ENCODE measurements around the gene PRPF31.
"Not testable (repeated sequence)": the region's sequence is repeated elsewhere in the genome, so short reads cannot be mapped to it uniquely, and the experiment has no call there.

Gene PRPF31

DNA sequence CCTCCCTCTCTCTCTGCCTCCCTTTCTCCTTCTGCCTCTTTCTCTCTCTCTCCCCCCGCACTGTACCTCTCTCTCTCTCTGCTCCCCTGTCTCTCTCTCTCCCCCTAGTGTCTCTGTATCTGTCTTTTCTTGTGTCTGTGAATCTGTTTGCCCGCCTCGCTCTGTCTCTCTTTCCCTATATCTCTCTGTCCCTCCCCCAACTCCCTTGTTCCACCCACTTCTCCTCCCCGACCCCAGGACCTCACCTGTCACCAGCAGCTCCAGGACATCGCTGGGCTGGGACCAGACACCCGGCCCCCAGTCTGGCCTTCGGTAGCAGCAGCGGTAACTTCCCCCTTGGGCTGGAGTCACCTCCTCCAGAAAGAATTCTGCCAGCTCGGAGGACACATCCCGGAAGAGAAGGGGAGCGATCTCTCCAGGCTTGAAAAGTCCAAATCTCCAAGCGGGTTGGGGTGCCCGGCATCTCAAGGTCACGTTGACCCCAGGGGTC is 18.9 kb upstream of the PRPF31 start:
- no peak for TF ChIP-seq EZH2phosphoT487 (IDR thresholded peaks at IDR 0.05; ENCODE audit: borderline replicate concordance)
- TF ChIP-seq, protein P1, sequence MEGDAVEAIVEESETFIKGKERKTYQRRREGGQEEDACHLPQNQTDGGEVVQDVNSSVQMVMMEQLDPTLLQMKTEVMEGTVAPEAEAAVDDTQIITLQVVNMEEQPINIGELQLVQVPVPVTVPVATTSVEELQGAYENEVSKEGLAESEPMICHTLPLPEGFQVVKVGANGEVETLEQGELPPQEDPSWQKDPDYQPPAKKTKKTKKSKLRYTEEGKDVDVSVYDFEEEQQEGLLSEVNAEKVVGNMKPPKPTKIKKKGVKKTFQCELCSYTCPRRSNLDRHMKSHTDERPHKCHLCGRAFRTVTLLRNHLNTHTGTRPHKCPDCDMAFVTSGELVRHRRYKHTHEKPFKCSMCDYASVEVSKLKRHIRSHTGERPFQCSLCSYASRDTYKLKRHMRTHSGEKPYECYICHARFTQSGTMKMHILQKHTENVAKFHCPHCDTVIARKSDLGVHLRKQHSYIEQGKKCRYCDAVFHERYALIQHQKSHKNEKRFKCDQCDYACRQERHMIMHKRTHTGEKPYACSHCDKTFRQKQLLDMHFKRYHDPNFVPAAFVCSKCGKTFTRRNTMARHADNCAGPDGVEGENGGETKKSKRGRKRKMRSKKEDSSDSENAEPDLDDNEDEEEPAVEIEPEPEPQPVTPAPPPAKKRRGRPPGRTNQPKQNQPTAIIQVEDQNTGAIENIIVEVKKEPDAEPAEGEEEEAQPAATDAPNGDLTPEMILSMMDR (conservative IDR thresholded peaks at IDR 0.05; ENCODE audit: low read length) = peak; percentile 27; the same call in 1 of the 2 replicates
- Histone ChIP-seq H3K4me2 (ENCODE audit: low read depth, low read length, poor library complexity, severe bottlenecking) (peak overlapping the region; percentile 70), H3K9me2 (replicated peaks; ENCODE audit: low read depth, low read length) (no peaks in the 10 kb centered on the region), H3K36me3 (ENCODE audit: insufficient read depth, low read length) (no peaks in the 10 kb centered on the region), H3K79me2 (ENCODE audit: insufficient read depth, low read length) (no peaks in the 10 kb centered on the region), H3K4me1 (ENCODE audit: insufficient read depth, low read length, poor library complexity, severe bottlenecking) (no peaks in the 10 kb centered on the region), H3K9ac (ENCODE audit: low read depth, low read length, poor library complexity, severe bottlenecking) (no peak overlapping the region), H2AFZ (ENCODE audit: low read length) (peak overlapping the region; percentile 91), H3K9me3 (ENCODE audit: insufficient read depth, low read depth, low read length) (no peaks in the 10 kb centered on the region), H3K27me3 (ENCODE audit: insufficient read depth, low read length, poor library complexity, severe bottlenecking) (no peaks in the 10 kb centered on the region), H3K4me3 (ENCODE audit: low read length, poor library complexity, severe bottlenecking) (no peak overlapping the region), H3F3A (ENCODE audit: low read depth) (no peaks in the 10 kb centered on the region), H4K20me1 (ENCODE audit: insufficient read depth, low read length, poor library complexity, severe bottlenecking) (no peaks in the 10 kb centered on the region)

DNA sequence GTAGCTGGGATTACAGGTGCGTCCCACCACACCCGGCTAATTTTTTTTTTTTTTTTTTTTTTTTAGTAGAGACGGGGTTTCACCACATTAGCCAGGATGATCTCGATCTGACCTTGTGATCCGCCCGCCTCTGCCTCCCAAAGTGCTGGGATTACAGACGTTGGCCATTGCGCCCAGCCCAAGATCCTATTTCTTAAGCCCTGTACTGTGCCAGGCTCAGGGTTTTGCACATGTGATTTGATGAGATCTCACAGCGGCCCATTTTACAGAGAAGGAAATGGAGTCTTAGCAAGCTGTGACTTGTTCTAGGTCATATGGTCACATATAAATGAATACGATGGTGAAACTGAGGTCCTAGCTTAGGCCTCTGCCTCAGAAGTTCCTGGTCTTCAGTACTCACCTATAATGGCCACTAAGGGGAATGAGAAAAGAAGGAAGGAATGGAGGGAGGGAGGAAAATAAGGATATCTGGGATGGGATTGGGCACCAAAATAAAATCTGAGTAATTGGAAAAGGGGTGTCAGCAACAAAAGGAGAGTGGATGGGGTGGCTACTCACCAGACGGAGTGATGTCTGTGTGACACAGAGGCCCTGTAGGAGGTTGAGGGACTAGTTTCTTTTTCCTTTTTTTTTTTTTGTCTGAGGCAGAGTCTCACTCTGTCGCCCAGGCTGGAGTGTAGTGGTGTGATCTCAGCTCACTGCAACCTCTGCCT is 16.2 kb upstream of the PRPF31 start:
- Histone ChIP-seq H3K27me3 (ENCODE audit: insufficient read depth, low read length, poor library complexity, severe bottlenecking) (no peaks in the 10 kb centered on the region), H3K9ac (ENCODE audit: low read depth, low read length, poor library complexity, severe bottlenecking) (no peak overlapping the region), H3K4me1 (ENCODE audit: insufficient read depth, low read length, poor library complexity, severe bottlenecking) (peaks cover 8% of the 10 kb centered on the region), H2AFZ (ENCODE audit: low read length) (no peak overlapping the region), H3K79me2 (ENCODE audit: insufficient read depth, low read length) (peaks cover 16% of the 10 kb centered on the region), H3K36me3 (ENCODE audit: insufficient read depth, low read length) (no peaks in the 10 kb centered on the region), H4K20me1 (ENCODE audit: insufficient read depth, low read length, poor library complexity, severe bottlenecking) (no peaks in the 10 kb centered on the region), H3K4me2 (ENCODE audit: low read depth, low read length, poor library complexity, severe bottlenecking) (no peak overlapping the region), H3K4me3 (ENCODE audit: low read length, poor library complexity, severe bottlenecking) (no peak overlapping the region), H3F3A (ENCODE audit: low read depth) (no peaks in the 10 kb centered on the region), H3K9me3 (ENCODE audit: insufficient read depth, low read depth, low read length) (no peaks in the 10 kb centered on the region), H3K9me2 (replicated peaks; ENCODE audit: low read depth, low read length) (no peaks in the 10 kb centered on the region)
- TF ChIP-seq, protein P1 (conservative IDR thresholded peaks at IDR 0.05; ENCODE audit: low read length) = no peak
- no peak for TF ChIP-seq EZH2phosphoT487 (IDR thresholded peaks at IDR 0.05; ENCODE audit: borderline replicate concordance)

DNA sequence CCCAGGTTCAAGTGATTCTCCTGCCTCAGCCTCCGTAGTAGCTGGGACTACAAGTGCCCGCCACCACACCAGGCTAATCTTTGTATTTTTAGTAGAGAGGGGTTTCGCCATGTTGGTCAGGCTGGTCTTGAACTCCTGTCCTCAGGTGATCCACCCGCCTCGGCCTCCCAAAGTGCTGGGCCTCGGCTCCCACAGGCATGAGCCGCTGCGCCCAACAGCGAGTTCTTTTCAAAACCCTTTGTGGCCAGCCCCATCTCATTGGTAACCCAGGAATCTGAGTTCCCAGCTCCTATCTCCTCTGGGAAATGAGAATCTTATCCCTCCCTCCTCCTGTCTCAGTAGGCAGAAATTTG is 15.7 kb upstream of the PRPF31 start:
- H3K4me1 ChIP-seq (ENCODE audit: insufficient read depth, low read length, poor library complexity, severe bottlenecking); H3K4me3 ChIP-seq (ENCODE audit: low read length, poor library complexity, severe bottlenecking); H3K27me3 ChIP-seq (ENCODE audit: insufficient read depth, low read length, poor library complexity, severe bottlenecking); H3K9me2 ChIP-seq (replicated peaks; ENCODE audit: low read depth, low read length); H3K9ac ChIP-seq (ENCODE audit: low read depth, low read length, poor library complexity, severe bottlenecking); H3F3A ChIP-seq (ENCODE audit: low read depth); H4K20me1 ChIP-seq (ENCODE audit: insufficient read depth, low read length, poor library complexity, severe bottlenecking); H3K36me3 ChIP-seq (ENCODE audit: insufficient read depth, low read length); H3K9me3 ChIP-seq (ENCODE audit: insufficient read depth, low read depth, low read length); H3K4me2 ChIP-seq (ENCODE audit: low read depth, low read length, poor library complexity, severe bottlenecking); H2AFZ ChIP-seq (ENCODE audit: low read length): not testable (repeated sequence)
- H3K79me2 ChIP-seq (ENCODE audit: insufficient read depth, low read length) = peaks cover 21% of the 10 kb centered on the region

DNA sequence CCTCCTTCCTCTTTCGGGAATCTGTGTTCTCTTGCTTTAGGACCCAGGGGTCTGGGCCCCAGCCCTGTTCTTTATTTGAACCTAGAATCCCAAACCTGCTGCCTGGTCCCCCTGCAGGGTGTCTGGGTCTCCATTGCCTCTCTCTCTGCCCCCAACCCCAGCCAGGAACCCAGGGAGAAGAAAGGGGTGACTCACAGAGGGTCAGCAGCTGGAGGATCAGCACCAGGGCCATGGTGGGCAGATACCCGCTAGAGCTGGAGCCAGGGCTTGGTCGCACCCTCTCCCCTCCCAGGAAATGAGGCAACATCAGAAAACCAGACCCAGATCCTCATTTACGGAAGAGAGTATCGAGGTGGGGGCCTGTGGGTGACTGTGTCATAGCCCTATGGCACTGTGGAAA is 15.0 kb upstream of the PRPF31 start, which contains the start of gene OSCAR:
Gene OSCAR, minus strand, starts transcription at position 243 of the 400 bp plus-strand sequence. Its CDS starts 11 bp downstream, at position 232.
- no peaks in the 10 kb centered on the region for H4K20me1 ChIP-seq (ENCODE audit: insufficient read depth, low read length, poor library complexity, severe bottlenecking)
- H3K4me1 ChIP-seq (ENCODE audit: insufficient read depth, low read length, poor library complexity, severe bottlenecking) = peaks cover 8% of the 10 kb centered on the region
- no peak within 1 kb of the TSS for H3K4me3 ChIP-seq (ENCODE audit: low read length, poor library complexity, severe bottlenecking)
- H3K79me2 ChIP-seq (ENCODE audit: insufficient read depth, low read length) = peaks cover 25% of the 10 kb centered on the region
- no peak within 1 kb of the TSS for H3K9ac ChIP-seq (ENCODE audit: low read depth, low read length, poor library complexity, severe bottlenecking)
- TF ChIP-seq, protein P1 (conservative IDR thresholded peaks at IDR 0.05; ENCODE audit: low read length) = no peak
- TF ChIP-seq EZH2phosphoT487 (IDR thresholded peaks at IDR 0.05; ENCODE audit: borderline replicate concordance) = no peak
- H3K9me2 ChIP-seq (replicated peaks; ENCODE audit: low read depth, low read length) = no peaks in the 10 kb centered on the region
- no peaks in the 10 kb centered on the region for H3K36me3 ChIP-seq (ENCODE audit: insufficient read depth, low read length)
- H3K27me3 ChIP-seq (ENCODE audit: insufficient read depth, low read length, poor library complexity, severe bottlenecking) = no peaks in the 10 kb centered on the region
- no peaks in the 10 kb centered on the region for H3F3A ChIP-seq (ENCODE audit: low read depth)
- no peaks in the 10 kb centered on the region for H3K9me3 ChIP-seq (ENCODE audit: insufficient read depth, low read depth, low read length)
- H2AFZ ChIP-seq (ENCODE audit: low read length) = no peak within 1 kb of the TSS
- no peak within 1 kb of the TSS for H3K4me2 ChIP-seq (ENCODE audit: low read depth, low read length, poor library complexity, severe bottlenecking)

Data from Loucy (cell line).